GM12875 (cell line): ENCODE measurements around the gene DDX41.
"Not testable (repeated sequence)": the region's sequence is repeated elsewhere in the genome, so short reads cannot be mapped to it uniquely, and the experiment has no call there.

Experiments used
- H3K4me3 ChIP-seq: one replicate; pipeline ENCODE4 v1.5.1; 2011; ENCODE audit warnings: low read depth, low read length, control low read depth
- CTCF ChIP-seq: IDR thresholded peaks from 2 replicates; pipeline ENCODE4 v1.5.1; 2011; ENCODE audit warnings: low read depth, mild to moderate bottlenecking, control low read depth, inconsistent platforms, low read length, moderate library complexity, borderline replicate concordance; ENCODE audit not compliant: insufficient read depth

The DDX41 gene

GRCh38 chr5:177537389-177538361 lies 20.9 kb upstream of the DDX41 start:
- TF ChIP-seq CTCF: no peak
- no peak overlapping the region for H3K4me3 ChIP-seq

GRCh38 chr5:177536386-177536785 lies 19.6 kb upstream of the DDX41 start:
- H3K4me3 ChIP-seq: no peak overlapping the region
- TF ChIP-seq CTCF: no peak

- TF ChIP-seq CTCF: no peak
- H3K4me3 ChIP-seq: no peak overlapping the region
These were observed 18.4 kb upstream of the DDX41 start for GRCh38 chr5:177535125-177535524.

- H3K4me3 ChIP-seq: not testable (repeated sequence)
These were observed 17.7 kb upstream of the DDX41 start for GRCh38 chr5:177534433-177534832.

GRCh38 chr5:177531209-177531940 lies 14.6 kb upstream of the DDX41 start:
- H3K4me3 ChIP-seq: no peak overlapping the region
- no peak for TF ChIP-seq CTCF

GRCh38 chr5:177530638-177531037 lies 13.9 kb upstream of the DDX41 start:
- no peak overlapping the region for H3K4me3 ChIP-seq
- TF ChIP-seq CTCF: no peak

GRCh38 chr5:177529247-177530203 lies 12.8 kb upstream of the DDX41 start:
- no peak for TF ChIP-seq CTCF
- H3K4me3 ChIP-seq: no peak overlapping the region
